GM23338 (cell line): ENCODE measurements around the gene UNKL. TPM values are rescaled to one million over a fixed set of nuclear protein-coding genes. Genes with fewer than 3 reads are reported as not detected.

ENCODE experiments used
- ATAC-seq: fragments of 200-7000 bp; cut with Tn5 transposase; 3 replicates; pipeline ENCODE4 v1.9.1; 2020
- DNase-seq: peaks from one replicate; pipeline ENCODE4 v3.0.0-alpha.2; 2015; ENCODE audit warnings: low spot score
- H2AFZ ChIP-seq: fragments of 200-600 bp; sonication (generic); 2 replicates; pipeline ENCODE4 v1.8.0; 2016; ENCODE audit warnings: antibody characterized with exemption, mild to moderate bottlenecking, moderate library complexity
- H3F3A ChIP-seq: fragments of 200-600 bp; sonication (generic); replicated peaks from 2 replicates; pipeline ENCODE4 v1.8.0; 2017; ENCODE audit warnings: antibody characterized with exemption, mixed run types, low read depth
- H3K27ac ChIP-seq: fragments of 200-600 bp; sonication (generic); 2 replicates; pipeline ENCODE4 v1.6.1; 2016; ENCODE audit warnings: low read depth
- H3K27me3 ChIP-seq: fragments of 200-600 bp; sonication (generic); 2 replicates; pipeline ENCODE4 v1.8.0; 2016; ENCODE audit warnings: mild to moderate bottlenecking, mixed run types, moderate library complexity; ENCODE audit not compliant: insufficient read depth
- H3K36me3 ChIP-seq: fragments of 200-600 bp; sonication (generic); 2 replicates; pipeline ENCODE4 v1.8.0; 2016; ENCODE audit warnings: mild to moderate bottlenecking; ENCODE audit not compliant: insufficient read depth
- H3K4me1 ChIP-seq: fragments of 200-600 bp; sonication (generic); 2 replicates; pipeline ENCODE4 v1.8.0; 2016; ENCODE audit warnings: mild to moderate bottlenecking, moderate library complexity; ENCODE audit not compliant: insufficient read depth
- H3K4me2 ChIP-seq: fragments of 200-600 bp; sonication (generic); 2 replicates; pipeline ENCODE4 v1.7.1; 2017; ENCODE audit warnings: mixed run types
- H3K4me3 ChIP-seq: fragments of 200-600 bp; sonication (generic); 2 replicates; pipeline ENCODE4 v1.6.1; 2016; ENCODE audit warnings: mixed run types
- H3K79me2 ChIP-seq: fragments of 200-600 bp; sonication (generic); replicated peaks from 2 replicates; pipeline ENCODE4 v1.8.0; 2017; ENCODE audit warnings: mild to moderate bottlenecking; ENCODE audit not compliant: insufficient read depth
- H3K9me2 ChIP-seq: fragments of 200-600 bp; sonication (generic); 2 replicates; pipeline ENCODE4 v1.8.0; 2017; ENCODE audit not compliant: insufficient read depth
- H4K20me1 ChIP-seq: fragments of 200-600 bp; sonication (generic); replicated peaks from 2 replicates; pipeline ENCODE4 v1.8.0; 2017; ENCODE audit warnings: mild to moderate bottlenecking; ENCODE audit not compliant: insufficient read depth
- H3K27ac Mint-ChIP-seq: 2 replicates; pipeline ENCODE4 v1.8.0; 2020; ENCODE audit warnings: inconsistent platforms, mild to moderate bottlenecking, moderate library complexity, mixed read lengths
- H3K27me3 Mint-ChIP-seq: 3 replicates; pipeline ENCODE4 v1.8.0; 2022; ENCODE audit warnings: low read depth, mild to moderate bottlenecking, moderate library complexity, mixed read lengths, inconsistent platforms; ENCODE audit not compliant: insufficient read depth, poor library complexity
- H3K36me3 Mint-ChIP-seq: 3 replicates; pipeline ENCODE4 v1.8.0; 2021; ENCODE audit warnings: low read depth, mild to moderate bottlenecking, inconsistent platforms, moderate library complexity, mixed read lengths
- H3K4me1 Mint-ChIP-seq: 3 replicates; pipeline ENCODE4 v1.8.0; 2020; ENCODE audit warnings: mild to moderate bottlenecking, inconsistent platforms, mixed read lengths
- H3K4me3 Mint-ChIP-seq: 3 replicates; pipeline ENCODE4 v1.8.0; 2021; ENCODE audit warnings: moderate library complexity, mild to moderate bottlenecking, inconsistent platforms, mixed read lengths
- H3K9me3 Mint-ChIP-seq: 3 replicates; pipeline ENCODE4 v1.8.0; 2020; ENCODE audit warnings: moderate library complexity, mild to moderate bottlenecking, inconsistent platforms, mixed read lengths
- CREB1 ChIP-seq: fragments of 250-450 bp; sonication (Bioruptor Pico); IDR thresholded peaks from 2 replicates; pipeline ENCODE4 v1.5.0; 2020; ENCODE audit warnings: low read depth, mild to moderate bottlenecking, moderate library complexity
- EZH2 ChIP-seq: fragments of 200-600 bp; sonication (generic); IDR thresholded peaks from one replicate; pipeline ENCODE4 v1.8.0; 2017; ENCODE audit warnings: antibody characterized with exemption, mild to moderate bottlenecking, low read depth; ENCODE audit not compliant: unreplicated experiment
- POLR2AphosphoS5 ChIP-seq: IDR thresholded peaks from 2 replicates; pipeline ENCODE4 v1.6.1; 2016; ENCODE audit warnings: antibody characterized with exemption, low read depth
- STAT1 ChIP-seq: IDR thresholded peaks from one replicate; pipeline ENCODE4 v1.6.1; 2016; ENCODE audit warnings: antibody characterized with exemption; ENCODE audit not compliant: unreplicated experiment
- ZNF114 ChIP-seq: fragments of 250-450 bp; sonication (Bioruptor Pico); IDR thresholded peaks from 2 replicates; pipeline ENCODE4 v1.5.0; 2020; ENCODE audit warnings: mild to moderate bottlenecking, moderate library complexity
- polyA plus RNA-seq: library from polyadenylated mRNA; unstranded; fragments of >200 nt; fragmentation: Nextera tagmentation; extraction: Ambion mirVana; gene quantifications from 2 replicates; pipeline ENCODE4 v1.2.1, GENCODE V29; 2016
- total RNA-seq: library from RNA; depleted of rRNA; stranded (reverse); fragments of >200 nt; shearing (Covaris generic); gene quantifications from 2 replicates; pipeline ENCODE4 v1.2.3, GENCODE V29; 2014
- TF ChIP-seq, protein P1 (sequence below): fragments of 250-450 bp; sonication (Bioruptor Pico); IDR thresholded peaks from 2 replicates; pipeline ENCODE4 v1.5.0; 2020; ENCODE audit warnings: mild to moderate bottlenecking, moderate library complexity

The UNKL gene
- total and polyA plus RNA-seq, 2 experiments from 2014 or later: 16.7 to 28.7 TPM

DNA sequence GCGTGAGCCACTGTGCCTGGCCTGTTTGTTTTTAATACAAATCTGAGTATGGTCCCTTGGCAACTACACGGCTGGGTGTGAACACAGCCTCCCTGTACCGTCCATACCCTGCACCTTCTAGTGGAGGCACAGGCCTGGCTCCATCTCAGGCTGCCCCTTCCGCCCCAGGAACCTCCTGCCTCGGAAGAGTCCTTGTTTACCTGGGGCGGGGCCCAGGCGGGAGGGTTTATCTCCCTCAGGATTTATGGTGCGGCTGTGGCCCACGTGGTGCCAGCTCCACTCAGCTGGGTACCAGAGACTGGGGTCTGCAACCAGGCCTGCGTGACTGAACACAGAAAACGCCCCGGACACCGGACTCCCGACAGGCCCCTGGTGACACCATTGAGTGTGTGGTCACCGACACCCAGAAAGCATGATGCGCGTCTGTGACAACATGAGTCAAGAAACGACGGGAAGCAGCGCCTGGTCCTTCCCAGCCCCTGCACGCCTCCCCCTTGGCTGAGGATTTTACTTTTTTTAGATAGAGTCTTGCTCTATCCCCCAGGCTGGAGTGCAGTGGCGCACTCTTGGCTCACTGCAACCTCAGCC, 19.0 kb downstream of the UNKL start:
- H3K36me3 Mint-ChIP-seq: peaks cover 4% of the 10 kb centered on the region; the same call in 2 of the 3 replicates
- no peak overlapping the region for H3K27ac Mint-ChIP-seq

More for the DNA sequence above, 19.0 kb downstream of the UNKL start:
- H3K27ac ChIP-seq: no peak overlapping the region
- TF ChIP-seq POLR2AphosphoS5: no peak
- TF ChIP-seq, protein P1, sequence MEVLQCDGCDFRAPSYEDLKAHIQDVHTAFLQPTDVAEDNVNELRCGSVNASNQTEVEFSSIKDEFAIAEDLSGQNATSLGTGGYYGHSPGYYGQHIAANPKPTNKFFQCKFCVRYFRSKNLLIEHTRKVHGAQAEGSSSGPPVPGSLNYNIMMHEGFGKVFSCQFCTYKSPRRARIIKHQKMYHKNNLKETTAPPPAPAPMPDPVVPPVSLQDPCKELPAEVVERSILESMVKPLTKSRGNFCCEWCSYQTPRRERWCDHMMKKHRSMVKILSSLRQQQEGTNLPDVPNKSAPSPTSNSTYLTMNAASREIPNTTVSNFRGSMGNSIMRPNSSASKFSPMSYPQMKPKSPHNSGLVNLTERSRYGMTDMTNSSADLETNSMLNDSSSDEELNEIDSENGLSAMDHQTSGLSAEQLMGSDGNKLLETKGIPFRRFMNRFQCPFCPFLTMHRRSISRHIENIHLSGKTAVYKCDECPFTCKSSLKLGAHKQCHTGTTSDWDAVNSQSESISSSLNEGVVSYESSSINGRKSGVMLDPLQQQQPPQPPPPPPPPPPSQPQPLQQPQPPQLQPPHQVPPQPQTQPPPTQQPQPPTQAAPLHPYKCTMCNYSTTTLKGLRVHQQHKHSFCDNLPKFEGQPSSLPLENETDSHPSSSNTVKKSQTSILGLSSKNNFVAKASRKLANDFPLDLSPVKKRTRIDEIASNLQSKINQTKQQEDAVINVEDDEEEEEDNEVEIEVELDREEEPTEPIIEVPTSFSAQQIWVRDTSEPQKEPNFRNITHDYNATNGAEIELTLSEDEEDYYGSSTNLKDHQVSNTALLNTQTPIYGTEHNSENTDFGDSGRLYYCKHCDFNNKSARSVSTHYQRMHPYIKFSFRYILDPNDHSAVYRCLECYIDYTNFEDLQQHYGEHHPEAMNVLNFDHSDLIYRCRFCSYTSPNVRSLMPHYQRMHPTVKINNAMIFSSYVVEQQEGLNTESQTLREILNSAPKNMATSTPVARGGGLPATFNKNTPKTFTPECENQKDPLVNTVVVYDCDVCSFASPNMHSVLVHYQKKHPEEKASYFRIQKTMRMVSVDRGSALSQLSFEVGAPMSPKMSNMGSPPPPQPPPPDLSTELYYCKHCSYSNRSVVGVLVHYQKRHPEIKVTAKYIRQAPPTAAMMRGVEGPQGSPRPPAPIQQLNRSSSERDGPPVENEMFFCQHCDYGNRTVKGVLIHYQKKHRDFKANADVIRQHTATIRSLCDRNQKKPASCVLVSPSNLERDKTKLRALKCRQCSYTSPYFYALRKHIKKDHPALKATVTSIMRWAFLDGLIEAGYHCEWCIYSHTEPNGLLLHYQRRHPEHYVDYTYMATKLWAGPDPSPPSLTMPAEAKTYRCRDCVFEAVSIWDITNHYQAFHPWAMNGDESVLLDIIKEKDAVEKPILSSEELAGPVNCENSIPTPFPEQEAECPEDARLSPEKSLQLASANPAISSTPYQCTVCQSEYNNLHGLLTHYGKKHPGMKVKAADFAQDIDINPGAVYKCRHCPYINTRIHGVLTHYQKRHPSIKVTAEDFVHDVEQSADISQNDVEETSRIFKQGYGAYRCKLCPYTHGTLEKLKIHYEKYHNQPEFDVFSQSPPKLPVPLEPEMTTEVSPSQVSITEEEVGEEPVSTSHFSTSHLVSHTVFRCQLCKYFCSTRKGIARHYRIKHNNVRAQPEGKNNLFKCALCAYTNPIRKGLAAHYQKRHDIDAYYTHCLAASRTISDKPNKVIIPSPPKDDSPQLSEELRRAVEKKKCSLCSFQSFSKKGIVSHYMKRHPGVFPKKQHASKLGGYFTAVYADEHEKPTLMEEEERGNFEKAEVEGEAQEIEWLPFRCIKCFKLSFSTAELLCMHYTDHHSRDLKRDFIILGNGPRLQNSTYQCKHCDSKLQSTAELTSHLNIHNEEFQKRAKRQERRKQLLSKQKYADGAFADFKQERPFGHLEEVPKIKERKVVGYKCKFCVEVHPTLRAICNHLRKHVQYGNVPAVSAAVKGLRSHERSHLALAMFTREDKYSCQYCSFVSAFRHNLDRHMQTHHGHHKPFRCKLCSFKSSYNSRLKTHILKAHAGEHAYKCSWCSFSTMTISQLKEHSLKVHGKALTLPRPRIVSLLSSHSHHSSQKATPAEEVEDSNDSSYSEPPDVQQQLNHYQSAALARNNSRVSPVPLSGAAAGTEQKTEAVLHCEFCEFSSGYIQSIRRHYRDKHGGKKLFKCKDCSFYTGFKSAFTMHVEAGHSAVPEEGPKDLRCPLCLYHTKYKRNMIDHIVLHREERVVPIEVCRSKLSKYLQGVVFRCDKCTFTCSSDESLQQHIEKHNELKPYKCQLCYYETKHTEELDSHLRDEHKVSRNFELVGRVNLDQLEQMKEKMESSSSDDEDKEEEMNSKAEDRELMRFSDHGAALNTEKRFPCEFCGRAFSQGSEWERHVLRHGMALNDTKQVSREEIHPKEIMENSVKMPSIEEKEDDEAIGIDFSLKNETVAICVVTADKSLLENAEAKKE (CRISPR knock-in tag): no peak
- TF ChIP-seq STAT1: no peak
- no peak for TF ChIP-seq CREB1 (CRISPR knock-in tag)
- no peak for TF ChIP-seq EZH2
- no peak for TF ChIP-seq ZNF114 (CRISPR knock-in tag)
- H3F3A ChIP-seq: no peaks in the 10 kb centered on the region
- H3K79me2 ChIP-seq: no peaks in the 10 kb centered on the region
- no peaks in the 10 kb centered on the region for H3K4me1 ChIP-seq
- Mint-ChIP-seq H3K4me1 (no peaks in the 10 kb centered on the region; the same call in 2 of the 3 replicates), H3K27me3 (peaks cover 6% of the 10 kb centered on the region), H3K4me3 (no peak overlapping the region), H3K9me3 (no peaks in the 10 kb centered on the region)
- no peak overlapping the region for H3K4me2 ChIP-seq
- no peak overlapping the region for H3K4me3 ChIP-seq
- no peak overlapping the region for H2AFZ ChIP-seq
- ATAC-seq (no peak), DNase-seq (no peak)
- H3K27me3 ChIP-seq: no peaks in the 10 kb centered on the region
- no peaks in the 10 kb centered on the region; the same call in 1 of the 2 replicates for H4K20me1 ChIP-seq
- no peaks in the 10 kb centered on the region for H3K36me3 ChIP-seq
- no peaks in the 10 kb centered on the region for H3K9me2 ChIP-seq
